Left ventricle myocardium inferior (tissue), 1 donor: ENCODE measurements around the gene DYSF. TPM values are rescaled to one million over a fixed set of nuclear protein-coding genes. Genes with fewer than 3 reads are reported as not detected.
A peak's percentile ranks its signal among the peaks of the same experiment; 100 is the strongest.
"Not testable (repeated sequence)": the region's sequence is repeated elsewhere in the genome, so short reads cannot be mapped to it uniquely, and the experiment has no call there.

ENCODE experiments used
- DNase-seq: peaks from one replicate; pipeline ENCODE4 v3.0.0-alpha.2; 2020
- H3K27ac ChIP-seq: fragments of 200-600 bp; replicated peaks from 2 replicates; pipeline ENCODE4 v1.8.0; 2021
- H3K27me3 ChIP-seq: fragments of 200-600 bp; 2 replicates; pipeline ENCODE4 v1.8.0; 2021; ENCODE audit warnings: low read depth
- H3K36me3 ChIP-seq: fragments of 200-600 bp; 2 replicates; pipeline ENCODE4 v1.8.0; 2021
- H3K4me1 ChIP-seq: fragments of 200-600 bp; 2 replicates; pipeline ENCODE4 v1.8.0; 2021
- H3K4me3 ChIP-seq: fragments of 200-600 bp; 2 replicates; pipeline ENCODE4 v1.8.0; 2021; ENCODE audit warnings: mild to moderate bottlenecking, moderate library complexity
- H3K9me3 ChIP-seq: fragments of 200-600 bp; replicated peaks from 2 replicates; pipeline ENCODE4 v1.8.0; 2021
- CTCF ChIP-seq: fragments of 200-600 bp; IDR thresholded peaks from 2 replicates; pipeline ENCODE4 v1.8.0; 2021; ENCODE audit warnings: antibody characterized with exemption, mild to moderate bottlenecking, borderline replicate concordance
- intact Hi-C: fragments of 100-400 bp; cut with micrococcal nuclease; formaldehyde crosslinking; loops from one replicate; pipeline ENCODE4 v1.11.0; 2022
- total RNA-seq: library from RNA; stranded (reverse); fragmentation: NEBNext Ultra II Directional; extraction: Animal tissue kit (Norgen Biotek cat#: 25700); gene quantifications from one replicate; pipeline ENCODE4 v1.2.1, GENCODE V29; 2021
- donor health status: DM: no; HTN: yes; CAD: no; lungs with severe emphysema.

DYSF gene
- total RNA-seq, 1 donor from 2014 or later, result 48.2 TPM

- no peak for TF ChIP-seq CTCF
- no peaks in the 10 kb centered on the region for H3K9me3 ChIP-seq
- no peak for DNase-seq
- H3K27me3 ChIP-seq, result no peaks in the 10 kb centered on the region
- H3K27ac ChIP-seq, result no peak overlapping the region
- peaks cover 12% of the 10 kb centered on the region for H3K4me1 ChIP-seq
- H3K36me3 ChIP-seq, result peaks cover 85% of the 10 kb centered on the region
- intact Hi-C loops, result no loop called here
- no peak overlapping the region for H3K4me3 ChIP-seq
Measured at GRCh38 chr2:71428472-71429383, 24.6 kb upstream of the DYSF start.

GRCh38 chr2:71445142-71445541 lies 8.2 kb upstream of the DYSF start:
- intact Hi-C loops, H3K9me3 ChIP-seq, H3K4me3 ChIP-seq, H3K27me3 ChIP-seq, H3K4me1 ChIP-seq, DNase-seq, H3K27ac ChIP-seq: not testable (repeated sequence)
- peaks cover 19% of the 10 kb centered on the region for H3K36me3 ChIP-seq

- no peak for DNase-seq
- H3K4me3 ChIP-seq, result no peak overlapping the region
- TF ChIP-seq CTCF, result no peak
- H3K27me3 ChIP-seq, result no peaks in the 10 kb centered on the region
- peaks cover 15% of the 10 kb centered on the region for H3K4me1 ChIP-seq
- no peak overlapping the region for H3K27ac ChIP-seq
- H3K36me3 ChIP-seq, result peaks cover 18% of the 10 kb centered on the region
- intact Hi-C loops, result no loop called here
- H3K9me3 ChIP-seq, result no peaks in the 10 kb centered on the region
Measured at GRCh38 chr2:71446505-71446904, 6.9 kb upstream of the DYSF start.

- no peaks in the 10 kb centered on the region for H3K36me3 ChIP-seq
- H3K9me3 ChIP-seq, result no peaks in the 10 kb centered on the region
- peaks cover 9% of the 10 kb centered on the region for H3K27me3 ChIP-seq
- DNase-seq, result no peak
- no peak overlapping the region for H3K27ac ChIP-seq
- H3K4me1 ChIP-seq, result peaks cover 43% of the 10 kb centered on the region
- intact Hi-C loops, result no loop called here
- TF ChIP-seq CTCF, result no peak
- H3K4me3 ChIP-seq, result no peak overlapping the region
Measured at GRCh38 chr2:71449343-71449742, 4.0 kb upstream of the DYSF start.

GRCh38 chr2:71451705-71452104 lies 1.7 kb upstream of the DYSF start:
- H3K27me3 ChIP-seq, result peaks cover 13% of the 10 kb centered on the region
- H3K27ac ChIP-seq, result peak overlapping the region; percentile 91
- no peaks in the 10 kb centered on the region for H3K36me3 ChIP-seq
- no peaks in the 10 kb centered on the region for H3K9me3 ChIP-seq
- H3K4me3 ChIP-seq, result peak overlapping the region; percentile 76
- intact Hi-C loops, result no loop called here
- DNase-seq, result no peak
- no peak for TF ChIP-seq CTCF
- peaks cover 63% of the 10 kb centered on the region for H3K4me1 ChIP-seq

DNA sequence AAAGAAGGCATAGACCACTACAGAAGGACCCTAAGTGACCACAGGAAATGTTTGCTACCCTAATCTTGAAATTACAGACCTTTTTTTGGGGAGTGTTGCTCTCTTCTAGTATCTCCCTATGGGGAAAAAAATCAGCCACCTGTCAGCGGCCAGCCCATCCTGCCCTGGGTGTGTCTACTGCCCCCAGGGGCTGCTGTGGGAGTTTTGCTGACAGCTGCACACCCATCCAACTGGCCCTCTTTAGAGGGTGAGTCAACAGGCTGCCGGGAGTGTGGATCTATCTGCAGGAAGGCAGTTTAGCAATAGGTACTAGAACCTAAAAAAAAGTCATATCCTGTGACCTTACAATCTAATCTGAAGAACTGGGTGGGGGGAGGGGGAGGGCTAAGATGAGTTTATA lies 796 bp upstream of the DYSF start:
- Histone ChIP-seq H3K4me1 (peaks cover 72% of the 10 kb centered on the region), H3K27me3 (peaks cover 13% of the 10 kb centered on the region), H3K4me3 (peak overlapping the region; percentile 76), H3K27ac (peak overlapping the region; percentile 91), H3K36me3 (no peaks in the 10 kb centered on the region), H3K9me3 (no peaks in the 10 kb centered on the region)
- intact Hi-C loops, result no loop called here
- peak; percentile 33 for TF ChIP-seq CTCF
- peak; percentile 52 for DNase-seq
